Panc1 (cell line): ENCODE results near the gene RPS14.

ENCODE experiments used
- POLR2AphosphoS5 ChIP-seq: IDR thresholded peaks from 2 replicates; pipeline ENCODE4 v1.6.1; 2012; ENCODE audit warnings: mild to moderate bottlenecking, low read depth, low read length, moderate library complexity
- SIN3A ChIP-seq: IDR thresholded peaks from 2 replicates; pipeline ENCODE4 v1.6.1; 2012; ENCODE audit warnings: low read depth, mild to moderate bottlenecking, low read length, moderate library complexity, borderline replicate concordance; ENCODE audit not compliant: insufficient read depth
- TCF7L2 ChIP-seq: IDR thresholded peaks from 2 replicates; pipeline ENCODE4 v1.6.1; 2011; ENCODE audit warnings: mild to moderate bottlenecking, low read depth, low read length, inconsistent platforms
- TF ChIP-seq, protein P1 (sequence below): fragments of 450-650 bp; IDR thresholded peaks from 2 replicates; pipeline ENCODE4 v1.5.1; 2017; ENCODE audit warnings: mild to moderate bottlenecking
- TF ChIP-seq, protein P2 (sequence below), 2 experiments: IDR thresholded peaks; 2 replicates each; pipeline ENCODE4 v1.6.1; 2011 to 2012; ENCODE audit warnings: low read depth in 2 of 2, control low read depth in 1 of 2, low read length in 1 of 2, mild to moderate bottlenecking in 1 of 2, moderate library complexity in 1 of 2; ENCODE audit not compliant: insufficient read depth in 1 of 2

DNA sequence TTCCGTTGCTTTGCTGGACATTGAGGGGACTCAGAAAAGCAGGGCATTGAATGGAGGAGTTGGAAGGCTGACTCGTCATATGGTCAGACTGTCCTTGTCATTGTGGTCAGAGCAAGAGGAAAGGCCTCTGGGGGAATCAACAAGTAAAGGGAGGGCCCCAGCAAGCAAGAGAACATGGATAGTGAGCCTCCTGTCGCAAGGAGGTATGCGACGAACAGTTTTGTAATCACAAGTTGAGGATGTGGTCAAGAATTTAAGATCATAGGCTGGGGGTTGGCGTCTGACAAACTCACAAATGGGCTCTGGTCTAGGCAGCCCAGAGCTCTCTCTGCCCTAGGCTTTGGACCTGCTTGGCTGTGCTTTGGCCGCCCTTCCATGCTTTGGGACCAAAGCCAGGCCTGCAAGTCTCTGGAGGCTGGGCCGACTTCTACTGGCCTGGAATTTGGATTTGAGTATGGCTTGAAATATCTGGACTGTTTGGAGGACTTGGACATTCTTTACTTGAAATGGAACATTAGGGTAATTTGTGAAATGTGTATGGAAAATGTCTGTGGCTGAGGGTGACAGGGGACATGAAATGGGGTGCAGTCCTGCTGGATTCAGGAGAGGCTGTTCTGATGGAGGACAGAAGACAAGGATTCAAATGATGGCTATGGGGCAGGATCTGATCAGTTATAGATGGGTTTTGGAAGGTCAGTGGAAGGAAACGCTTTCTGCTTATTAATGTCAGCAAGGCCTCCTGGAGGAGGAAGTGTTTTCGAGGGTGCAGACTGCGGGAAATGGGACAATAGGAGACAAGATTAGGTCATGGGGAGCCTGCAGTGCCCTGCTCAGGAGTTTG, 39.2 kb upstream of the RPS14 start:
- TF ChIP-seq, protein P1, sequence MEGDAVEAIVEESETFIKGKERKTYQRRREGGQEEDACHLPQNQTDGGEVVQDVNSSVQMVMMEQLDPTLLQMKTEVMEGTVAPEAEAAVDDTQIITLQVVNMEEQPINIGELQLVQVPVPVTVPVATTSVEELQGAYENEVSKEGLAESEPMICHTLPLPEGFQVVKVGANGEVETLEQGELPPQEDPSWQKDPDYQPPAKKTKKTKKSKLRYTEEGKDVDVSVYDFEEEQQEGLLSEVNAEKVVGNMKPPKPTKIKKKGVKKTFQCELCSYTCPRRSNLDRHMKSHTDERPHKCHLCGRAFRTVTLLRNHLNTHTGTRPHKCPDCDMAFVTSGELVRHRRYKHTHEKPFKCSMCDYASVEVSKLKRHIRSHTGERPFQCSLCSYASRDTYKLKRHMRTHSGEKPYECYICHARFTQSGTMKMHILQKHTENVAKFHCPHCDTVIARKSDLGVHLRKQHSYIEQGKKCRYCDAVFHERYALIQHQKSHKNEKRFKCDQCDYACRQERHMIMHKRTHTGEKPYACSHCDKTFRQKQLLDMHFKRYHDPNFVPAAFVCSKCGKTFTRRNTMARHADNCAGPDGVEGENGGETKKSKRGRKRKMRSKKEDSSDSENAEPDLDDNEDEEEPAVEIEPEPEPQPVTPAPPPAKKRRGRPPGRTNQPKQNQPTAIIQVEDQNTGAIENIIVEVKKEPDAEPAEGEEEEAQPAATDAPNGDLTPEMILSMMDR, result no peak
- TF ChIP-seq, protein P2, sequence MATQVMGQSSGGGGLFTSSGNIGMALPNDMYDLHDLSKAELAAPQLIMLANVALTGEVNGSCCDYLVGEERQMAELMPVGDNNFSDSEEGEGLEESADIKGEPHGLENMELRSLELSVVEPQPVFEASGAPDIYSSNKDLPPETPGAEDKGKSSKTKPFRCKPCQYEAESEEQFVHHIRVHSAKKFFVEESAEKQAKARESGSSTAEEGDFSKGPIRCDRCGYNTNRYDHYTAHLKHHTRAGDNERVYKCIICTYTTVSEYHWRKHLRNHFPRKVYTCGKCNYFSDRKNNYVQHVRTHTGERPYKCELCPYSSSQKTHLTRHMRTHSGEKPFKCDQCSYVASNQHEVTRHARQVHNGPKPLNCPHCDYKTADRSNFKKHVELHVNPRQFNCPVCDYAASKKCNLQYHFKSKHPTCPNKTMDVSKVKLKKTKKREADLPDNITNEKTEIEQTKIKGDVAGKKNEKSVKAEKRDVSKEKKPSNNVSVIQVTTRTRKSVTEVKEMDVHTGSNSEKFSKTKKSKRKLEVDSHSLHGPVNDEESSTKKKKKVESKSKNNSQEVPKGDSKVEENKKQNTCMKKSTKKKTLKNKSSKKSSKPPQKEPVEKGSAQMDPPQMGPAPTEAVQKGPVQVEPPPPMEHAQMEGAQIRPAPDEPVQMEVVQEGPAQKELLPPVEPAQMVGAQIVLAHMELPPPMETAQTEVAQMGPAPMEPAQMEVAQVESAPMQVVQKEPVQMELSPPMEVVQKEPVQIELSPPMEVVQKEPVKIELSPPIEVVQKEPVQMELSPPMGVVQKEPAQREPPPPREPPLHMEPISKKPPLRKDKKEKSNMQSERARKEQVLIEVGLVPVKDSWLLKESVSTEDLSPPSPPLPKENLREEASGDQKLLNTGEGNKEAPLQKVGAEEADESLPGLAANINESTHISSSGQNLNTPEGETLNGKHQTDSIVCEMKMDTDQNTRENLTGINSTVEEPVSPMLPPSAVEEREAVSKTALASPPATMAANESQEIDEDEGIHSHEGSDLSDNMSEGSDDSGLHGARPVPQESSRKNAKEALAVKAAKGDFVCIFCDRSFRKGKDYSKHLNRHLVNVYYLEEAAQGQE (IDR thresholded peaks at IDR 0.05; ENCODE audit: insufficient read depth in 1 of 2, low read depth in 2 of 2, low read length in 1 of 2), result no peak
- no peak for TF ChIP-seq POLR2AphosphoS5
- no peak for TF ChIP-seq TCF7L2
- TF ChIP-seq SIN3A, result no peak
